Epidermal melanocyte (primary cell): Measurements from ENCODE around the gene TWNK.

Source experiments
- DNase-seq: peaks from one replicate; pipeline ENCODE4 v3.0.0; 2011; ENCODE audit warnings: low spot score; ENCODE audit not compliant: insufficient read length

The TWNK gene

DNA sequence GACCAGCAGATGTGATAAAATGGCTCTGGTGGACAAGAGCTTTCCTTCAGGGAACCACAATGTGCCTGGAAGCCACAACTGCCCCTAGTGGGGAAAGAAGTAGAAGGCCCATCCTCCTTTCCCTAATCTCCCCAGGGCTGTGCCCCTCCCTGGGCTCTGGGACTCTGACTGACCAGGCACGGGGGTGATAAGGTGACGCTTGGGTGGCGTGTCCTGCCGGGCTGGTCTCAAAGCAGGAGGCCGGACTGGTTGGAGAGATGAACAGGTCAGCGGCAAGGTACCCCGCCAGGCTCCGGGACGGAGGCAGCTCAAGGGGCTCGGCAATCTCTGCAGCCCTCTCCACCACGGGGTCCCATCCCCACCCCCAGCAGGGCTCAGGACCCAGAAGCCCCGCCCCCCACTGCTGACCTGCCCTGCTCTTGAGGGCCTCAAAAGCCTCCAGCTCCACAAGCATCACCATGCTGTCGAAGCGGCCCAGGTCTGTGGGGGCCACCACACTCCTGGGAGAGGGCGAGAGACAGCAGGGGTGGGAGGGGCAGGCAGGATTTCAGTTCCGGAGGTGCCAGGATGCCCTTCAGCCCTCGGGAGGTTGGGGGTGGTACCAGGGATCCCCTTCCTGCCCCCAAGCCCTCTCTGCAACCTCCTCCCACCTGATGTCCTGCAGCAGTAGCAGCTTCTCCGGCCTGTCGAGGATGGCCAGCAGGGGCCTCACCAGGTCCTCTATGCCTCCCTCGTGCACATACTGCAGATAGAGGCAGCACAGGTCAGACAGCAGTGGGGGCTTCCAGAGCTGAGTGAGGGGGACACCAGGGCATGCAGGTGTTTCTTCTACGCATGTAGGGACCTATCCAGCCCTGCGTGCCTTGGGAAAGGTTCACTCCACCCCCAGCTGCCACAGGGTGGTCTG, 24.4 kb downstream of the TWNK start:
- DNase-seq, result no peak

DNA sequence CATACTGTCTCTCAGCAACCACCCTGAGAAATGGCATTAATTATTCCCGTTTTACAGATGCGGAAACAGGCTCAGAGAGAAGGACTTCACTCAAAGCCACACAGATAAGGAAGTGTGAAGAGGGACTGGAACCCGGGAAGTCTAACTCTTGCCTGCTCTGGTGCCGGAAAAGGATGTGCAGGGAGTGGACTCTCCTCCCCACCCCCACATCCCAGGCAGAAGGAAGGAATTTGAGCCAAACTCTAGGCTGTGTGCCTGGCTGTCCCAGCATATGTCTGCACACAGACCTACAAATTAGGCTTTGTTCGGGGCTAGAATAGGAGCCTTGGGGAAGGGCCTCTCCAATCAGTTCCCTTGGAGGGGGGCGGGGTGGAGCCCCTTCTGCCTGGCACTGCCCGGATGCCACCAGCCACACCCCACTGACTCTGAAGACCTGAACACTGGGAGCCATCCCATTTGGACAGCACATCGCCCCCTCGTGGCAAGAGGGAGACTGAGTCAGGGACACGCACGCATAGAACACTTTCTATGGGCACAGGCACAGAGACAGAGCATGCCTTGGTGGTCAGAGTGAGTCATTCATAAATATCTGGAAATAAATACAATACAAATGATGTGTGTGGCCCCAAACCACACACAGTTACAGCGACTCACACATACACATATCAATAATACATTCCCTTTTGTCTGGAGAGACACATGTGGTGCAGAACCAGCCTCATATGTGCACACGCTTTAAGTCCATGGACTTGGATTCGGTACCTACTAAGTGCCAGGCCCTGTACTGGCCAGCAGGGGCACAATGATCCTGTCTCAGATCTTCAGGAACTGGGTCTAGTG, 25.4 kb downstream of the TWNK start:
- peak; percentile 99 for DNase-seq

DNA sequence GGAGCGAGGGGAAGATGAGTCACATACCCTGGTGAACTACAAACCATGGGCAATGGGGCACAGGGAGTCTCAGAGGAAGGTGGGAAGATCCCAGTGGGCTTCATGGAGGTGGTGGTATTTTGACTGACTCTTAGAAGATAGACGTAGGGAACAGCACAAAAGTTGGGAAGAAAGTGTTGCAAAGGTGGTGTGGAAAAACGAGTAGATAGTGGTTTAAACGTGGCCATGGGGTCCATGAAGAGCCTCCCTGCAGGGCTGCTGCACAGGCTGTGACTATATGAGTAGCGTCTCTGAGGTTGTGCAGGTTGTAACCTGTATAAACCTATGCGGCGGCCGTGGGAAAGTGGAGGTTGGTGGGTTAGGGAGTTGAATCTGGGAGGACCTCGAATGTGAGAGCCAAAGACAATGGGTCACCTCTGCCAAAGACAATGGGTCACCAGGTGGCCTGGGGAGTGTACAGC, 26.1 kb downstream of the TWNK start:
- no peak for DNase-seq

DNA sequence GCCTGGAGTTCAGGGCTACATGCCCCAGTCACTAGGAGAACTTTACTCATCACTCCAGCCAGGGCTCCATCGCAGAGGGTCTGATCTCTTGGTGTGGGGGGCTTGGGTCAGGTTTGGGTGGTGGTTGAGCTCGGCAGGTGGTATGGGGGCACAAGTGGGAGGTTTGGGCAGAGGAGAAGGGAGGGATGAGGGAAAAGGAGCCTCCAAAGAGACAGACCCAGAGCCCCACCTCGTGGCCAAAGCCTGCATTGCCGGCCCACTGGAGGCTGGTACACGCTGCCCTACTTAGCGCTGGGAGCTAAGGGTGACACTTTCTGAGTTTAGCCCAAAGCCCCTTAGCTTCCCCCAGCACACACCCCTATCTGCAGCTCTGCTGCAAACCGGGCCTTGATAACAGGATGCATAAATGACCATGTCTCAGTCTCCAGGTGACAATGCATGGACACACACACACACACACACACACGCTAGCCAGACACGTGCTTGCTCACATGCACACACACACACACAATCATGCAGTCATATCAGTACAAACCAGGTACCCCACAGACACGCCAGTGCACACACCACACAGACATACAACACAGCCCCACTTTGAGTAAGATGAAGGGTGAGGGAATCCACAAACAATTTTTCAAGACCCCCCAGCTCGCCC, 27.0 kb downstream of the TWNK start:
- DNase-seq, result peak; percentile 88

DNA sequence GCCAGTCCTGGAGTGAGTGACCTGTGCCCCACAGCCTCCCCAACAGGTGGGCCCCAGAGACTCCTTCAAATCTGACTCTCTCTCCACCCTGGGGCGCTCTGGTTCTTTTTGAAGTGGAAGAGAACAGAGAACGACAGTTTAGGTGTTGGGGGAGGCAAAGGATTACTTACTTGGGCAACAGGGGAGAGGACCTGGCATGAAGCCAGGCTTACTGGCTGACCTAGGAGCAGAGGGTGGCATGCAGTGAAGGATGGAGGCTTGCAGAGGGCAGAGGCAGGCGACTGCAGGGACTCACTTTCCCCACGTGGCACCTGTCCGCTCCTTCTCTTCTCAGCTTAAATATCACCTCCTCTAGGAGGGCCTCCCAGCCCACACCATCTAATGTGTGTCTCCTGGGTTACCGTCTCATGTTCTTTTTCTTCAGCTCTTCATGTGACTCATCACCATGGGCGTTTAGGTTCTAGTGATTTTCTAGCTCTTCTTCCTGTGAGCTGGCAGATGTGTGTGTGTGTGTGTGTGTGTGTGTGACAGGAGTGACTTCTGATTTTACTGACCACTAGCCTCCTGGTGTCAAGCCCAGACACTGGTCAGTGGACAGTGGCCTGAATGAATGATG, 27.7 kb downstream of the TWNK start:
- DNase-seq, result no peak

DNA sequence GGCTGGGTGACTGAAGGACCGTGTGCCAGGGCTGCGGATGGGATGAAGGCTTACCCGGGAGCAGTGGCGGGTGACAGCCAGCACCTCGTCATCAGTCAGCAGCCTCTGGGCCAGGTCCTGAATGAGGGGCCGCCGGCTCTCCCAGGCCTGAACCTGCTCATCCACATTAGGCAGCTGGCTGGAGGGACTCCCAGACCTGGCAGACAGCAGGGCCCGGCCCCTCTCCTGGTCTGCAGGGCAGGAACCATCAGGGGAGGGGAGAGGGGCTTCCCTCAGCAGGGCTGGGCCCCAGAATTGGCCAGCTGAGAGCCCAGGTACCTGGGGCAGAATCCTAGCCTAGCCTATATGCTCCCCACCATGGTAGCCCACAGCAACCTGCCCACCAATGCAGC, 28.2 kb downstream of the TWNK start:
- no peak for DNase-seq

DNA sequence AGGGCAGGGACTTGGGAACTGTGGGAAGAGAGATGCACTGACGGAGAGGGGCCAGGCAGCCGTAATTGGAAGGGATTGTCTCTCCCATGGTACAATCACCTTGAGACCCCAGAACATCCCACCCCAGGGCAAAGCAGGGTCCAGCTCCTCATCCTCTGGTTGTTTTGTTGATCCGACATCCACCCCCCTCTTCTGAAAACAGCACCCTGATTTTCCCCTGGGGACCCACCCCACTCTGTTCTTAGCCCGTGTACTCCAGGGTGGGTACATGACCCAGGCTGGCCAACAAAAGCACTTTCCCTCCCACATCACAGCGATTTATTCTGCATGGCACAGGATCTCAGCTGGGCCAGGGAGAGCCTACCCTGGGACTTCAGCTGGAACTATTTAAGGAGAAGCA, 29.5 kb downstream of the TWNK start:
- DNase-seq, result no peak

DNA sequence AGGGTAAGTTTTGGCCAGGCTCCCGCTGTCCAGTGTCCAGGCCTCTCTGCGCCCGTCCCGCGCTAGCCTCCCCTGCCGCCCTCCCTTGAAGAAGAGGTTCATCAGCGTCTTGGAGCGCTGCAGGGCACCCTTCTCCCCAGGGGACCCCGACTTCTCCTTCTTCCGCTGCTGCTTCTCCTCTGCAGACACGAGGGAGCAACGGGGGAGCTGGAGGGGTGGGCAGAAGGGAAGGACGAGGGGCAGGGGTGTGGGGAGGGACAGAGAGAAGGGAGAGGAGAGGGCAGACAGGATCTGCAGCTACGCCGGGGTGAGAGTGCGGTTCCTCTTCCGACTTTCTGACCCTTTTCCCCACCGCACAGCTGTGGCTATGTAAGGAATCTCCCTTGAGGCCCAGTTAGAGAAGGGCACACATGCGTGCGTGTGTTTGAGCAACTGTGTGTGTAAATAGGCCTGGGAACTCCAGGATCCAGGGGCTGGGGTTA, 30.8 kb downstream of the TWNK start:
- DNase-seq, result no peak

DNA sequence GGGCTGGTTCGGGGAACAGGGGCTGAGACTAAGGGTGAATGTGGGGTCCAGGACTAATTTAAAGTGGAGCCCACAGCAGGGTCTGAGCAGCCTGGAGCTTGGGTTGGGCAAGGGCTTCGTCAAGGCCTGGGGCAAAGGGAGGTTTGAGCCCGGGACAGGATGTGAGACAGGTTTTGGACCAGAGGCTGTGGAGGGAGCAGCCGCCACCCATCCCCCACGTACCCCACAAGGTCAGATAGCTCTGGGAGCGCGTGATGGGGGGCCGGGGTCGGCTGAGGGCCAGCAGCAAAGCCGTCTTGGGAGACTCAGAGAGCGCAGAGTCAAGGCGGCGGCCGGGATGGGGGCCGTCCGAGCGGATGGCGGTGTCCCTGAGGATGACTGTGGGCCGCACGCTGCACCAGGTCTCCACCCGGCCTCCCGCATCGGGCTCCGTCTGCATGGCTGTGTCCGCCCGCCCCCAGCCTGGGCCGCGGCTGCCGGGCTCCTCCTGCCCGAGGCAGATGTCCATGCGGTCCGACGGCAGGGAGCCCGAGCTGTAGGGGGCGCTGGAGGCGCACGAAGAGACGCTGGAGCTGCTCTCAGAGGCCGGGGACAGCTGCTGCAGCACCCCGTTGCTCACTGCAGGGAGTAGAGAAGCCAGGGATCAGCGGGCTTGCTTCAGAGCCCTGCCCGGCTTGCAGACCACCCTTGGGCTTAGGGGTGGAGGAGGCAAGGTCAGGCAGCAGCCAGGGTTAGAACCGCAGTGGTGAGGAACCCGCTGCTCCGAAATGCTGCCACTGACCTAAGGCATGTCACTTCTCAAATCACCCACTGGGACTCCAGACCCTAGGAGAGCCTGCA, 31.5 kb downstream of the TWNK start:
- DNase-seq, result peak; percentile 85

DNA sequence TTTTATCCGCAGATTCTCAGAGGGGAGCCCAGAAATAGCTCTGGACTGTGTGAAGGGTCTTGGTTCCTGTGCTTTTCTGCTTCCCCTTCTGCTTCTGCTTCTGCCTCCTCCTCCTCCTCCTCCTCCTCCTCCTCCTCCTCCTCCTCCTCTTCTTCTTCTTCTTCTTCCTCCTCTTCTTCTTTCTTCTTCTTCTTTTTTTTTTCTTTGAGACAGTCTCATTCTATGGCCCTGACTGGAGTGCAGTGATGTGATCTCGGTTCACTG, 32.0 kb downstream of the TWNK start:
- DNase-seq, result no peak

DNA sequence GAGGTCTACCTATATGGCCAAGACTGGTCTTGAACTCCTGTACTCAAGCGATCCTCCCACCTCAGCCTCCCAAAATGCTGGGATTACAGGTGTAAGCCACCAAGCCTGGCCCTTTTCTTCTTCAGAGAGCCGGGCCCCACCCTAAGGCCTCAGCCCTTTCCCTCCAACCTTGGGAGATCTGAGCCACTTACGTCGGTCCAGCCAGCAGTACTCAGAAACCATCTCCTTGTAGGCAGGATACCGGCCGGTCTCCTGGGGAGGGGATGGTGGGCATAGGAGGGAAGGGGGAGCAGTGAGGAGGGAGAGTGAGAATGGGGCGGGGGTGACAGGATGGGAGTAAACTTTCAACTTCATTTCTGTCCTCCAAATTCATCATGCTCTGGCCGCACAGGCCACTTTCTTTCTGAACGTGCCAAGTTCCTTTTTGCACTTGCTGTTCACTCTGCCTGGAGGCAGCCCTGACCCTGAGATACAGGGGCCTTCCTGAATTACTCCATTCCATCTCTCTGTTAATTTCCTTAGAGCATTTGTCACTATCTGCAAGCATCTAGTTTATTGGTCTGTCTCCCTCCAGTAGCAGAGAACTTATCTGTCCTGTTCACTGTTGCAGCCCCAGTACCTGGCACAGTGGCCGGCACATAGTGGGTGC, 33.2 kb downstream of the TWNK start:
- no peak for DNase-seq

DNA sequence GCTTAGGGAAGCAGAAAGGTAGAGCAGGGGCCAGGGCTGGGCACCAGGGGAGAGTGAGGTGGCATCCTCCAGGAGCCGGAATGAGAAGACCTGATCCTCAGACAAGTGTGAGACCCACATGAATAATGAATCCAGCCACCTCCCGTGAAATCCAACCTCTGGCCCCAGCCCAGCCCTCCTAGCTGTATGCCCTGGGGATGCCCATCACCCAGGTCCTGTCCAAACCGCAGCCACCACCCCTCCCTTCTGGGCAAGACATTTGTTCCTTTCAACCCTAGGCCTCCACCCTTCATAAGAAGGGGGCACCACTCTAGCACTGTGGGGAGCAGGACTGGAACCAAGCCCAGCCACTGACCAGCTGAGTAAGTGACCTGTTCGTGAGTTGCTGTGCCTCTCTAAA, 33.9 kb downstream of the TWNK start:
- DNase-seq, result no peak

DNA sequence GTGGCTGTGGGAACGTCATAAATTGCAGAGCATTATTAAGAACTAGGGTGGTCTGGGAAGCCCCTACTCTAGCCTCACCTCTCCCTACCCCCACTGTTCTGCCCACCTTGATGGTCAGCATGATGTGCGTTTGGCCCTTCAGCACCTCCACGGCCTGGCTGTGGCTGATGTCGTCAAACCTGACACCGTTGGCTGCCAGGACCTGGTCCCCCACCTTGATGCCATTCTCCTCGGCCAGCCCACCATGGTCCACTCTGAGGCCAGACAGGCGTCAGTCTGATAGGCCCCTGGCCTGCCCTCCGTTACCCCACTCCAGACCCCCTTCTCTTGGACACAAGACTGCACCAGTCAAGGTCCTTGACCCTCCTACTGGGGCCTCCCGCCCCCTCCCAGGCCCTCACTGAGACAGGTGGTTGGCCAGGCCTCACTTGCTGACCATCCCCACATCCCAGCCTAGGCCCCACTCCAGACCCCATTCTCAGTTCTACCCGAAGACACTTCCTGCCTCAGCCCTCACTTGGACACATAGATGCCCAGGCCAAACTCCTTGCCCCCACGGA, 34.4 kb downstream of the TWNK start:
- DNase-seq, result no peak

DNA sequence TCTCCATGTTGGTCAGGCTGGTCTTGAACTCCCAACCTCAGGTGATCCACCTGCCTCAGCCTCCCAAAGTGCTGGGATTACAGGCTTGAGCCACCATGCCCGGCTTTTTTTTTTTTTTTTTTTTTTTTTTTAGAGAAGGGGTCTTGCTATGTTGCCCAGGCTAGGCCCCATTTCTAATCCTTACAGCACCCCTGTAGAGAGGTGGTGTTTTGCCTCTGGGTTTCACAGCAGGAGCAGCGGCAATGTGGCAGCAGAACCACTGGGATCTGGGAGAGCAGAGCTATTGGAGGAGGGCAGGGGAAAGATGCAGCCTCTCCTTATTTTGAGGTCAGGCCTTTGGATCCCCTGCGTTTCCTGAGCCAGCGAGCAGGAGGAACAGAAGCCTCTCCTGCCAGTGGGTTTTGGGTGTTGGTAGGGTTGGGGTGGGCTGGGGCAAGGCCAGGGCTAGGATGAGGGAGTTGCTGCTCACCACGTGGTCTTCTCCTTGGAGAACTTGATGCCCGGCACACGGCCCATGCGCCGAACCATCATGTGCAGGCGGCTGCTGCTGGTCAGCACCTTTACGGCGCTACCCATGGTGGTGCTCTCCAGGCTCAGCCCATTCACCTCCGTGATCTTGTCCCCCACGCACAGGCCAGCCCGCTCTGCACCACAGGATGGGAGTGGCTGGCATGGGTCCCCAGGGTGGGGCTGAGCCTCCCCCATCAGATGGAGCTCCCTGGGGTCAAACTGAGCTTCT, 35.8 kb downstream of the TWNK start:
- no peak for DNase-seq

DNA sequence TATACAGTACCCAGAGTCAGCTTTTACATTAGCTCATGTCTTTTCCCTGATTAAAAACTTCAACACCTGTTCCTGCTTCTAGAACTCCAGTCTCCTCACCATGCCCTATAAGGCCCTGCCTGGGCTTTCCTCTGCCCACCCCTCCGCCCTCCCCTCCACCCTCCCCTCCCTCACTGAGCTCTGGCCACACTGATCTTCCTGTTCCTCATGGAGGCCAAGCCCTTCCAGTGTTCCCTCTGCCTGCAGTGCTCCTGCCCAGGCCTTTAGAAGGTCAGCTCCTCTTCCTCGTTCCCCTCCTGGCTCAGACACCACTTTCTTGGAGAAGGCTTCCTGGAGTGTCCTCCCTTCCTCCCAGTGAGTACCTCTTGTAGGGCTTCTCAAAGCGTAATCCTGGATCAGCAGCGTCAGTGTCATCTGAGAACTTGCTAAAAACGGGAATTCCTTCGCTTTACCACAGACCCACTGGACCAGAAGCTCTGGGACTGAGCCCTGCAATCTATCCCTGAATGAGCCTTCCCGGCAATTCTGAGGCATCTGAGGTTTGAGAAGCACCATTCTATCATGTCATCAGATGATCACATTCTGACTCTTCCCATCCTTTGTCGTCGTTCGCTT, 39.9 kb downstream of the TWNK start:
- no peak for DNase-seq

DNA sequence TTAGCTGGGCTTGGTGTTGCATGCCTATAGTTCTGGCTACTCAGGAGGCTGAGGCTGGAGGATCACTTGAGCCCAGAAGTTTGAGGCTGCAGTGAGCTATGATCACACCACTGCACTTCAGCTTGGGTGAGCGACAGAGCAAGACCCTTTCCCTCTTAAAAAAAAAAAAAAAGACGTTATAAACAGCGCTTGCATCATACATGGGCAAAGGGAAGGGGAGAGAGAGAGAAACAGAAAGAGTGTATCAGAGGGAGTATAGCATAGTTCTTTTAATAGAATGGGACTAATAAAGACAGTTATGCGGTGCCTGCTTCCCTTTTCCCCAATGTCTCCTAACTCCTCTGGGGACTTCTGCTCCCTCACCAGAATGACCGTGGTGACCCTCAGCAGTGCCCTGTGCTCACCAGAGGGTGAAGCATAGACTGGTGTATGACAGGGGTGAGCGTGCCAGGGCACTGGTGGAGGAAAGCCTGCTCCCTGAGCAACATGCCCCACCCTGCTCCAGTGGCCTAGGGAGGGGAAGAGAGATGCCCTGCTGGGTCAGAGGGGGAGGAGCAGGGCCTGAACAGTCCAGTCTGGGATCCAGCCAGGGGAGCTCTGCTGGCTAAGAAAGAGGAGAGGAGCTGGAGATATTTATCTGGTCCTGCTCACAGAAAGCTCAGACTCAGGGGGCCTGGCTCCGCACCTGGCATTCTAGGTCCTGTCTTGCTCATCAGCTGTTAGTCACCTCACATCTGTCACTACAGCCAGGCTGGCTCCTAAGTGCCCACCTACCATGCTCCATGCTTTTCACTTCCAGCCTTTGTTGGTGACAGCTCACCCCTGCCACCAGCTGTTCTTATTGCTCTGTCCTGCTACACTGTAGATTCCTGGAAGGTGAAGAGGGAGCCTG, 41.3 kb downstream of the TWNK start:
- DNase-seq, result no peak

DNA sequence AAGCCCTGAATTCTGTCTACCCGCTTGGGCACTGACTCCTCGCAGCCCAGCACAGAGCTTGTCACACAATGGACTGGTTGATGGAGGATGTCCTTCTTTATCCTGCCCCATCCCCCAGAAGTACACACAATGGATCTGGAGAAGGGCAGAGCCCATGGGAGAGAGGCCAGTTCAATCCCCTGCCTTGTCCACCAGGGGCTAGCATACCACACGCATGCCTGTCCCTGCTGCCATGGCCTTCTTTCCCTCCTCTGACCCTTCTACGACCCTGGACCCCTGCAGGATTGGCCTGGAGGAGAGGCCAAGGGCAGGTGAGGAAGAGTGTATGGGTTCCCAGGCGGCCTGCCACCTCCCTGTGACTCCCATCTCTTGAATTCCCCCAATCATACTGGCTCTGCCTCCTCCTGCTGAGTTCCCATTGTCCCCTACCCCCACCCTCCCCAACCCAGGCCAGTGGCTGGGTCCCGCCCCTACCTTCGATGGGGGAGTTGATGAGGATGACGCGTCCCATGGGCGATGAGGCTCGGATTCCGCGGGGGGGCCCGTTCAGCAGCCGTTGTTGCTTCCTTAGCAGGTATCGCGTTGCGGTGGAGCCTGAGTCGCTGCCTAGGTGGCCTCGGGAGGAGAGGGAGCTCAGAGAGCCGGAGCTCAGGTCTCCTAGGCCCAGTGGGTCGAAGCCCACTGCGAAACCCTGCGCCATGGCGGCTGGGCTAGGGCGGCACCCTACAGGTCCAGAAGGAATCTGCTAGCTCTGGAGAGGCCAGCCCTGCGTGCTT, 42.4 kb downstream of the TWNK start:
- no peak for DNase-seq
